Activated CD4-positive, alpha-beta T cell treated with anti-CD3 and anti-CD28 coated beads, Interleukin-2, amount 50 U/mL, for 4 hours (primary cell): Measurements from ENCODE around the gene FCGR2B.
"Not testable (repeated sequence)": the region's sequence is repeated elsewhere in the genome, so short reads cannot be mapped to it uniquely, and the experiment has no call there.

Experiments
- DNase-seq, 2 experiments: peaks; one replicate each; pipeline ENCODE4 v3.0.0-alpha.2; 2020

The FCGR2B gene

DNA sequence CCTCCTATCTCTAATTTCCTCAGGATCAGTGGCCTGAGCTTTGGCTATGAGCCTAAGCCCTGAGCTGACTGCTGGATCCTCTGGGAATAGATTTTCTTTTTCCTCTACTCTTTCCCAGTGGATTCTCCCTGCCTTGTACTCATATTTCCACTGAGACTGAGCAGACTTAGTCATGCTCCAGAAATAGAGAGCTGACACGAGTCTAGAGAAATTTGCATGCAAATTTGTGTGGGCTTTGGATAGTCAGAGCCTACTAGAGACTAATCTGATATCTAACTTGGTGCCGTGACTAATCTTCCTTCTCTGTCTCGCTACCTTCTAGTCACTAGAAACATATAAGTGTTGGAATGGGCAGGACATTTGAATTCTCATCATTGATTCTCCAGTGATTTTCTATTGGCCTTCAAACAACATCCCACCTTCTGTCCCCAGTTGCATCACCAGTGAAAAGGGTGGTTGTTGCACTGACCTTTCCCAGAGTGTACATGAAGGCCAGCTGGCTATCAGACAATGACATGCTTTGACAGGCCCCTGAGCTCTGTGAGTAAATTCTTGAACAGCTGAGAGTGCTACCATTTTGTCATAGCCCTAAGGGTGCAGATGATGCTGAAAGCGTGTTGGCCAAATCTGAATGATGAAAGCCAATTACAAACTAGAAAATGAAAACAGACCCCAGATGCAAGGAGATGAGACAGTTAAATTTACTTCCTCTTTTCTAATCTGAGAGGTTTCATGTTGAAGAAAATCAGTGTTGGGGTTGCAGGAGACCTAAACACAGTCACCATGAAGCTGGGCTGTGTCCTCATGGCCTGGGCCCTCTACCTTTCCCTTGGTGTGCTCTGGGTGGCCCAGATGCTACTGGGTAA, 43.8 kb downstream of the FCGR2B start, which contains the start of gene FCRLA:
TSS of gene FCRLA (plus strand) at position 748 of the 866 bp plus-strand sequence. CDS start at position 784, 36 bp downstream.
- no peak for DNase-seq

DNA sequence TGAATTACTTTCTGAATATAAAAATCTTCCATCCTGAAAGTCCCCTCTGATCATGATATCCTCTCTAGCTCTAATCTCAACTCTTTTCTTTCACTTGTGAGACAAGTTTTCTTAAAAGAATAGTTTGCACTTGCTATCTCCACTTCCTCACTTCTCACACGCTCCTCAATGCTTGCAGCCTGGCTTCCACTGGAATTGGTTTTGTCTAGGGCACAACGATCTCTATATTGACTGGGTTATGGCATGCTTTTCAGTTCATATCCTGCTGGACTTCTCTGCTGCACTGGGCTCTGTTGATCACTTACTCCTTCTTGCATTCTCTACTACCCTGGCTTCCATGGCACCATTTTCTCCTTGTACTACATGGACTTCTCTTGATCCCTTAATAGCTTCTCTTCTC, 44.6 kb downstream of the FCGR2B start:
- DNase-seq: no peak

DNA sequence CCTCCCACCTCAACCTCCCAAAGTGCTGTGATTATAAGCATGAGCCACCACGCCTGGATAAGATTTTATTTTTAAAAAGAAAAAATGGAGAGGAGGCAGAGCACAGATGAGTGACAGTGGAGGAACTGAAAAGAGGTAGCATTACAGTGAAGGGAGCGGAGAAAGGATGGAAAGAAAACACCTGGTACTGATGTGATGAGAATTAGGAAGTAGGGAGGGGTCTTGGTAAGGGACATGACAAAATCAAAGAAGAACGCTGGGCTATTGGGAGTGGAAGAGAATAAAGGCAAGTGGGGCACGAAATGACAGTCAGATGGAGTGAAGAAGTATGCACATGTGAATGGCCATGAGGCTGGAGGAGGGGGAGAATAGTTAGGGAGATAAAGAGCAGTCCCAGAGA, 46.4 kb downstream of the FCGR2B start:
- no peak for DNase-seq

DNA sequence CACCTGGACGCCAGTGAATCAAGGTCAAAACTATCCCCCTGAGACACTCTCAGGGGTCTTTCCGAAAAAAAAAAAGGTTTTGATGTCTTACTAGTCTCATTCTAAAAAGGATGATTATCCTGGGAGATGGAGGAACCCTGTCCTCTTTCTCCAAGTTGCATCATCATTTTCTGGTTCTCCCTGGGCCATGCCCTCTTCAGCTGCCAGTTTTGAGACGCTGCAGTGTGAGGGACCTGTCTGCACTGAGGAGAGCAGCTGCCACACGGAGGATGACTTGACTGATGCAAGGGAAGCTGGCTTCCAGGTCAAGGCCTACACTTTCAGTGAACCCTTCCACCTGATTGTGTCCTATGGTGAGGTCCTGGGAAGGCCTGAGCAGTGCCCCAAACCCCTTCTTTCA, 47.6 kb downstream of the FCGR2B start:
- no peak for DNase-seq

DNA sequence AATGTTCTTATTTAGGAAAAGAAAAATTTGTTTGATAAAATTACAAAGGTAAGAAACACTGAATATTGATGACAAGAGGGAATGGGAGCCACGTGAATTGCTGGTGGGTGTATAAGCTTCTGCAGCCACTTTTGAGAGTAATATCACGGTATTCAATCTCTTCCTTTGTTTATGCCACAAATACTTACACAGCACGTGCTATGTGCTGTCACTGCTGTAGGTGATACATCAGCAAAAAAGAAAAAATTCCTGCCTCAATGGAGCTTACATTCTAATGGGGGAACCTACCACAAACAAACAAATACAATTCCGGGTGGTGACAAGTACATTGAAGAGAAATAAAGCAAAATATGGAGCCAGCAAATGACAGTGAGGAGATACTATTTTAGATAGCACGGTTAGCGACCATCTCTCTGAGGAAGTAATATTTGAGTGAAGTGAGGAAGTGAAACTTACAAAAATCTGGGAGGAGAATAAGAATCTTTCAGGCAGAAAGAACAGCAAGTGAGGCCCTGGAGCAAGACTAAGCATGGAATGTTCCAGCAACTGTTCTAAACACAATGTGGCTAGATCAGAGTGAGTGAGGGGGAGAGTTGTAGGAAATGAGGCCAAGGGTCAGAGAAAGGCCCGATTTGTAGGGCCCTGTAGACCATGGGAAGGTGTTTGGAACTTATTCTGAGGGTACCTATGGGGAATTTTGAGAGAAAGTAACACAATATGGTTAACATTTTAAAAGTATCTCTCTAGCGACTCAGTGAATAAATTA, 55.8 kb downstream of the FCGR2B start:
- no peak for DNase-seq

DNA sequence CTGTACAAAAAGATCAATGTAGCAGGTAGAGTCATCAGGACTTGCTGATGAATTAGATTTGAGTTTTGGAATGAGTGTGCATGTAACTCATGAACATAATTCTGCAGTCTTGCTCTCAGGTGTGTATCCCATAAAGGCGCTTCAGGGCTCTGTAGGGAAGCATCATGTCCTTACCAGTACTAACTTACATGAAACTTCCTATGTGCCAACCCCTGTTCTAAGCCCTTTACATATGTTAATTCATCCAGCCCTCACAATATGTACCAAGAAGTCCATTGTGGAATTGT, 56.3 kb downstream of the FCGR2B start:
- no peak for DNase-seq

DNA sequence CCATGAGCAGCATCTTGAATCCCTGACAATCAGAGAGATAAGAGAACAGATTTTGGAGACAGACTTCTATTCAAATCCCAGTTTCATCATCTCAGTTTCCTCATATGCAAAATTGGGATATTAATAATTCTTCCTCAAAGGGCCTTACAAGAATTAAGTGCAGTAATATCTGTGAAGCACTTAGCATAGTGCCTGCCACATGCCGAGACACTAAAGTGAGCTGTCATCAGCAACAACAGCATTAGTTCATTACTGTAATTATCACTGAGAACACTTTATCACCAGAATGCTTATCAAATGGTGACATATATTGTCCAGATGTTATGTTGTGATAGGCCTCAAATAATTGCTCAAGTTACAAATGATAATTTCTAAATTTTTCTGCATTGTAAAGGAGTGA, 57.5 kb downstream of the FCGR2B start:
- DNase-seq: no peak

DNA sequence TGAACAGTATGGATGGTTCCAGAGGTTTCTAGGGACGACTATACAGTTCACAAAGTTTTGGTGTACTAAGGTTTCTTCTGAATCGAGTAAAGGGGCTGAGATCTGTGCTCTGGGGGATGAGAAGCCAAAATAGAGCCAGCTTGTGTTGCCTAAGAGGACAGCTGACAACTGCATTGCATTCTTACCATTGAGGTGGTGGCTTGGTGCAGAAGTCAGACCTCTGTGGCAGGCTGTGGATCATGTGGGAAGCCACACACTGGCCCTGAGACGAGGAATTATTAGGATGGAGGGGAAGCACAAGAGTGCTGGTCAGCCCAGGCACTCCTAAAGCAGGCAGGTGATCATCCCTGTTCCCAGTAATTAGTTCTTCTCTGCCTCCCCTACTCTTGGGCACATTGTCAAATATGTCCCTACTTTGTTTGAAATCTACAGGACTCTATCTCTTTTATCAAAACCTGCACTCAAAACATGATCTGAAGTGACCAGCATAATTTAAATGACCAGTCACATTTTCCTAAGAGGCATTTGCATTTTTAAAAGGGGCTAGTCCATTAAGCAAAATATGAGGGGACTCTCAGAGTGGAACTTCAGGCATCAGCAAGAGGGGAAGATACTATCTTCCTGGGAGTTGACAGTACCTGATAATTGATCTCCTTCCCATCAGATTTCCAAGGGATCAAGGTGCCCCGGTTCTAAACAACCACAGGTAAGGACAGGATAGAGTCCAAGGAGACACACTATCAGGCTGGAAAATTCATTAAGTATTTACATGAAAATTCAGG, 58.2 kb downstream of the FCGR2B start, which contains the start of gene FCRLB:
TSS of gene FCRLB (plus strand) at position 589 of the 782 bp plus-strand sequence. CDS start 1,129 bp downstream, outside the sequence.
- no peak for DNase-seq

DNA sequence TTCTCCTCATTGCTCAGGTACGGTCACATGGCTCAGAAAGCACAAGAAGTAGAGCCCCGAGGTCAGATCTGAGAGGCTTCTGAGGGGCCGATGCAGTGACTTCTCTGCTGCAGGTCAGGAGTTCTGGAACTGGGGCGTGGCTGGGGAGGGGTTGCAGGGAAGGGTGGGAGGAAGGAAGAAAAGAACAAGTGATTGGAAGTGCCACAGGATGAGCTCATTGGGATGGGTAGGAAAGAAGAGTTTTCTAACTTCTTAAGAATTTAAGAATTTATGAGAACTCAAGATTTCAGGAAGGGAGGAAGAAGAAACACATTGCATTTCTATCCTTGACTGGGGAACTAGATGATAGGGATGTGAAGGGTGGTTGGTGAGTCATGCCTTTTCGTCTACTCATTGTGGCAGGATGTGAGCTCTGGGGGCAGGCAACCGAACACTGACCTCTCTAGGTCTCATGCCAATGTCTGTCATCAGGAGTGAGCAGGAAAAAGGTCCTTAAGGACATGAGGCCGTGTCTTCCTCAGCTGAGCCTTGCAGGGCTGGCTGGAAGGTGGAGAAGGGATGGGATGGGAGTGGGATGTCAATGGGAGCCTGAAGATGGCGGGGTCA, 58.9 kb downstream of the FCGR2B start:
- DNase-seq: no peak

DNA sequence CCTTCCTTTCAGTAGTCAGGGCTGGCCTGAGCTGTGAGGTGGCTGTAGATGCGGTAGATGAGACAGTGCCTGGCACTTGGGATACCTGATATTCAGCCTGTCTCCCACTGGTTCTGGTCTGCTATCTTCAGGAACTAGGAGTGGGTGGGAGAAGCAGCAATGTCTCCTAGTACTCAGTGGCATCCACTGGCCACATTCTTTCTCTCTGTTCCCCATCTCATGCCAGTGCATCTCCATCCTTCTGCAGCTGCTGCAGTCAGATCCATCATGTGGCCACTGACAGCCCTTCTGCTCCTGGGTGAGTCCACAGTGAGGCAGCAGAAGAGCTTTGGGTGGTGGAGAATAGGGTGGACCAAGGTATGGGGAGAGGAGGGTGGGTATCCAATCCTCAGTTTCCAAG, 59.5 kb downstream of the FCGR2B start:
- no peak for DNase-seq

DNA sequence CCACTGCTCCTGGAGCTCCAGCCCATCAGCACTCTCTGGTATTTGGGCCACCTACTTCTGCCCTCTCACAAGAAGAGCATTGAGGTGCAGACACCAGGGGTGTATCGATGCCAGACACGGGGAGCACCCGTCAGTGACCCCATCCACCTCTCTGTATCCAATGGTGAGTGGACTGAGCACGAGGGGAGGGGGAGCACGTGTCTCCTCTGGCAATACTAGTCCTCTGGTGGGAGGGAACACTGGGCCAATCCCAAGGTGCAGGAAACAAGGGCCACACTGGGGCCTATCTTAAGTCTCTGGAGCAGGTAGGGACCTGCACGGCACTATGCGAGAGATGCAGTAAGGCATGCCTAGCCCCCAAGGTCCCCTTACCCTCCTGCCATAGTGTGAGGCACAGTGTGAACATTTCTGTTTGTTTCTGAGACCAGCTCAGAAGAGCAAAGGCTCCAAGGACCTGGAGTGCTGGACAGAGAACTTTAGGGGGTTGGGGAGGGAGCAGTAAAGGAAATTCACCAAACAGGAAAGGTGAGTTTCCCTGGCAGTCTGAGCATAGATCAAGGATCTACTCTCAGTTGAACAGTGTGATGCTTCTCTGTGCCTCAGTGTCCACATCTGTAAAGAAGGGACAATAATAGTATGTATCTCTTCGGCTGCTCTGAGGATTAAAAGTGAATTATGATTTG, 60.7 kb downstream of the FCGR2B start:
- DNase-seq: no peak

DNA sequence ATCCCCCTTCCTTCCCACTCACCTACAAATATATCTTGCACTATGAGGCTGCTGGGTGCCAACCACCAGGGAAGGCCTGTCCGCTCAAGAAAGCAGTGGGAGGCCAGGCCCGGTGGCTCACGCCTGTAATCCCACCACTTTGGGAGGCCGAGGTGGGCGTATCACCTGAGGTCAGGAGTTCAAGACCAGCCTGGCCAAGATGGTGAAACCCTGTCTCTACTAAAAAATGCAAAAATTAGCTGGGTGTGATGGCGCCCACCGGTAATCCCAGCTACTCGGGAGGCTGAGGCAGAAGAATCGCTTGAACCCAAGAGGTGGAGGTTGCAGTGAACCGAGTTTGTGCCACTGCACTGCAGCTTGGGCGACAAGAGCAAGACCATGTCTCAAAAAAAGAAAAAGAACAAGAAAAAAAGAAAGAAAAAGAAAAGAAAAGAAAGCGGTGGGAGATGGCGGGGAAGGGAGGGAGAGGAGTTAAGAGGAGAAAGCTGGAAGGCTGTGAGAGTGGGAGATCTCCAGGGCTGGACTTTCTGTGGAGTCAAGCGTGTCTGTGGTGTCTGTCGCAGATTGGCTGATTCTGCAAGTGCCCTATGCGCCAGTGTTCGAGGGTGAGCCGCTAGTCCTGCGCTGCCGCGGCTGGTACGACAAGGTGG, 62.4 kb downstream of the FCGR2B start:
- DNase-seq: not testable (repeated sequence)

DNA sequence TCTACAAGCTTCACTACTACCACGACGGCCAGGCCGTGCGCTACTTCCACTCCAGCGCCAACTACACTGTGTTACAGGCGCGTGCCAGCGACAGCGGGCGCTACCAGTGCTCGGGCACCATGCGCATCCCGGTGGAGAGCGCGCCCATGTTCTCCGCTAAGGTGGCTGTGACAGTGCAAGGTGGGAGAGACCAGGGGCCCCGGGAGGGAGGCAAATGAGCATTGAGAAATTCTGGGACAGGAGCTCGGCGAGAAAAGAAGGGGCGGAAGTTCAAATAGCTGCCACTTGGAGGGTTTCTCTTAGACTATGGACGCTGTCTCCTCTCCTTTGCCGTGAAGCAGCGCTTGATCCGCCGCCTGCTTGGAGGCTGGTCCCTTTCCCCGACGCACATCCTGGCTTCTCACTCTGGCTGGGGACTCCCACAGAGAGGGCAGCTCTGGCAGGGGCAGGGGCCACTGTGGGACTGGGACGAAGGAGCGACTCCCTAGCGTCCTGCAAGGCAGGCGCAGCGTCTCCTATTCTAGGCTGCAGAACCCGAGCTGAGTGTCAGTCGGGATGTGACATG, 63.0 kb downstream of the FCGR2B start:
- DNase-seq: peak; percentile 16 to 18

DNA sequence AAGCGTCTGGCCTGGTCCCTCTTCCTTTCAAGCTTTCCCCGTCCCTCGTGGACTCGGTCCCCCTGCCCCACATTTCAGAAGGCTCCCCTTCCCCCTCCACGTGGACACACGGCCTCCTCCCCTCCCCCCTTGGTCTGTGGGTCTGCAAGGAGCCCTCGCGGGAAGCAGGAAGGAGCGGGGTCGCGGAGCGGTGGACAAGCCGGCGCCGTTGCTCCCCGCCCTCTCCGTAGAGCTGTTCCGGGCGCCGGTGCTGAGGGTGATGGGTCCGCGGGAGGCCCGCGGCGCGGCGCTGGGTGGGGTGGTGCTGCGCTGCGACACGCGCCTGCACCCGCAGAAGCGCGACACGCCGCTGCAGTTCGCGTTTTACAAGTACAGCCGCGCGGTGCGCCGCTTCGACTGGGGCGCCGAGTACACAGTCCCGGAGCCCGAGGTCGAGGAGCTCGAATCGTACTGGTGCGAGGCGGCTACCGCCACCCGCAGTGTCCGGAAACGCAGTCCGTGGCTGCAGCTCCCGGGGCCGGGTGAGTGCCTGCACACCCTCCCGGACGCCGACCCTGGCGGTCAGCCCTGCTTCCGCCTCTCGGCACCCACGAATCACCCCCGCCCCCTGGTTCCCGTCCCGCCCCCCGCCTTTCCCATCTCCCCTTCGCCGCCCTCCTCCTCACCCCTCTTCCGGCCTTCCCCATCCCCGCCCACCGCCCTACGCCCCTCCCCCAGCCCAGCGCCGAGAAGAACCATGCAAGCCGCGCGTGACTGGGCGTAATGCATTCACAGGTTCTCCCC, 63.7 kb downstream of the FCGR2B start:
- DNase-seq: peak; percentile 65 to 66

DNA sequence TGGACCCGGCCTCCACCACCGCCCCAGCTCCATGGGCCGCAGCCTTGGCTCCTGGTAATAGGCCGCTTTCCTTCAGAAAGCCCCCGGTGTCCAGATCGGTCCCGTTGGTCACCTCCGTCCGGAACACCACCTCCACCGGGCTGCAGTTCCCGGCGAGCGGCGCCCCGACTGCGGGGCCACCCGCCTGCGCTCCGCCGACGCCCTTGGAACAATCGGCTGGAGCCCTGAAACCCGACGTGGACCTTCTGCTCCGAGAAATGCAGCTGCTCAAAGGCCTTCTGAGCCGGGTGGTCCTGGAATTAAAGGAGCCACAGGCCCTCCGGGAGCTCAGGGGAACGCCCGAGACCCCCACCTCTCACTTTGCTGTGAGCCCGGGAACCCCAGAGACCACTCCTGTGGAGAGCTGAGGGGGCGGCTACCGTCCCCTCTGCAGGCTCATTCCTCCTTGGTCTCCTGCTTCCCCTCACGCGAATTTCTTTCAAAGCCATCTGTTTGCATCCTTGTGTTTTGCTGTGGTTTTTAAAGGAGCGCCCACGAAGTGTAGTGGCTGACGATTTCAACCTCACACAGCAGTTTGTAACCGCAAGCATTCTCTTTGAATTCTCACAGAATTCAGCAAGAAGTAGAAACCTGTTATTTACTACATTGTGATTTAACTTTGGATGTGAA, 64.4 kb downstream of the FCGR2B start:
- peak in 1 of 2 experiments; percentile 21 for DNase-seq
